H1 (cell line): ENCODE measurements around the gene LVRN. TPM values are rescaled to one million over a fixed set of nuclear protein-coding genes. Genes with fewer than 3 reads are reported as not detected.

Experiments used
- CTCF ChIA-PET: fragments of 300-600 bp; sonication (Branson Sonifier 250); formaldehyde crosslinking; loops from one replicate; lab custom pipeline; 2021; ENCODE audit not compliant: partially characterized antibody; lab: Charles Lee
- POLR2A ChIA-PET: fragments of 300-600 bp; sonication (Branson Sonifier 250); formaldehyde crosslinking; loops from one replicate; lab custom pipeline; 2021; ENCODE audit warnings: inconsistent platforms; ENCODE audit not compliant: partially characterized antibody; lab: Charles Lee
- DNase-seq, 2 experiments: peaks; one replicate each; pipeline versions ENCODE4 v3.0.0 to v3.0.0-alpha.2; 2010 to 2022; ENCODE audit warnings: low spot score in 2 of 2, low read depth in 1 of 2, mixed read lengths in 1 of 2
- FAIRE-seq: peaks from 2 replicates; lab custom pipeline; 2011; peaks lifted over from hg19 to GRCh38; lab: Jason Lieb, UNC
- H2AFZ ChIP-seq: 2 replicates; pipeline ENCODE4 v1.8.1; 2012; ENCODE audit warnings: low read length, inconsistent platforms
- H2AK5ac ChIP-seq: 2 replicates; pipeline ENCODE4 v1.6.1; 2013; ENCODE audit warnings: low read depth, low read length
- H2BK120ac ChIP-seq: replicated peaks from 2 replicates; pipeline ENCODE3; 2013; ENCODE audit warnings: low read depth, low read length, inconsistent platforms
- H2BK12ac ChIP-seq: 2 replicates; pipeline ENCODE4 v1.6.1; 2013; ENCODE audit warnings: low read depth, low read length
- H2BK15ac ChIP-seq: 2 replicates; pipeline ENCODE4 v1.6.1; 2013; ENCODE audit warnings: low read length
- H2BK20ac ChIP-seq: 2 replicates; pipeline ENCODE4 v1.6.1; 2013; ENCODE audit warnings: low read length
- H2BK5ac ChIP-seq: 2 replicates; pipeline ENCODE4 v1.6.1; 2013; ENCODE audit warnings: low read depth, low read length
- H3K14ac ChIP-seq: 2 replicates; pipeline ENCODE4 v1.6.1; 2013; ENCODE audit warnings: inconsistent platforms; ENCODE audit not compliant: insufficient read length
- H3K18ac ChIP-seq: 2 replicates; pipeline ENCODE4 v1.6.1; 2013; ENCODE audit warnings: low read length; ENCODE audit errors: extremely low read depth
- H3K23ac ChIP-seq: 2 replicates; pipeline ENCODE4 v1.6.1; 2013; ENCODE audit warnings: inconsistent platforms; ENCODE audit not compliant: insufficient read length
- H3K23me2 ChIP-seq: 2 replicates; pipeline ENCODE4 v1.6.1; 2013; ENCODE audit warnings: low read depth, low read length
- H3K27ac ChIP-seq: 2 replicates; pipeline ENCODE4 v1.6.1; 2011; ENCODE audit warnings: low read depth, low read length, inconsistent platforms
- H3K27me3 ChIP-seq, 4 experiments: replicated peaks in 1 of 4; 1 replicate in 1 of 4; 2 replicates in 3 of 4; pipeline versions ENCODE4 v1.6.1 to v1.8.1; 2011 to 2013; ENCODE audit warnings: low read length in 3 of 4, mild to moderate bottlenecking in 3 of 4, inconsistent platforms in 2 of 4, mixed read lengths in 2 of 4, moderate library complexity in 1 of 4; ENCODE audit not compliant: control insufficient read depth in 3 of 4, insufficient read depth in 3 of 4; ENCODE audit errors: extremely low read depth in 1 of 4
- H3K36me3 ChIP-seq, 4 experiments: 2 replicates each; pipeline versions ENCODE4 v1.6.1 to v1.8.1; 2011 to 2013; ENCODE audit warnings: mild to moderate bottlenecking in 4 of 4, low read length in 3 of 4, moderate library complexity in 2 of 4, control low read depth in 1 of 4, inconsistent platforms in 1 of 4; ENCODE audit not compliant: insufficient read depth in 4 of 4, control insufficient read depth in 2 of 4
- H3K4ac ChIP-seq: replicated peaks from 2 replicates; pipeline ENCODE3; 2013; ENCODE audit warnings: low read length, low read depth, mixed read lengths, inconsistent platforms; ENCODE audit not compliant: insufficient read length
- H3K4me1 ChIP-seq, 4 experiments: replicated peaks in 1 of 4; 1 replicate in 1 of 4; 2 replicates in 3 of 4; pipeline versions ENCODE4 v1.6.1 to v1.8.1; 2011 to 2013; ENCODE audit warnings: low read length in 3 of 4, inconsistent platforms in 2 of 4, mixed read lengths in 1 of 4; ENCODE audit not compliant: insufficient read depth in 4 of 4, control insufficient read depth in 3 of 4
- H3K4me2 ChIP-seq, 2 experiments: 2 replicates each; pipeline versions ENCODE4 v1.6.1 to v1.8.1; 2011 to 2013; ENCODE audit warnings: low read depth in 2 of 2, low read length in 2 of 2, control low read depth in 1 of 2, inconsistent platforms in 1 of 2, mild to moderate bottlenecking in 1 of 2; ENCODE audit not compliant: insufficient read depth in 1 of 2
- H3K4me3 ChIP-seq, 4 experiments: fragments of 200-600, 300-600 bp in 1 of 4; sonication (generic), shearing (Covaris generic), sonication (Bioruptor Twin) in 1 of 4; 2 replicates each; pipeline versions ENCODE4 v1.5.1 to v1.8.1; 2011 to 2016; ENCODE audit warnings: low read length in 4 of 4, low read depth in 3 of 4, control low read depth in 2 of 4, inconsistent platforms in 2 of 4, mild to moderate bottlenecking in 2 of 4, mixed read lengths in 1 of 4, moderate library complexity in 1 of 4; ENCODE audit not compliant: insufficient read depth in 2 of 4; ENCODE audit errors: extremely low read depth in 1 of 4
- H3K56ac ChIP-seq: replicated peaks from 2 replicates; pipeline ENCODE3; 2013; ENCODE audit warnings: low read depth, mild to moderate bottlenecking, mixed read lengths, low read length, inconsistent platforms; ENCODE audit not compliant: insufficient read length
- H3K79me1 ChIP-seq: 2 replicates; pipeline ENCODE4 v1.6.1; 2013; ENCODE audit warnings: low read depth, low read length, control low read depth
- H3K79me2 ChIP-seq, 2 experiments: 2 replicates each; pipeline versions ENCODE4 v1.6.1 to v1.8.1; 2012 to 2013; ENCODE audit warnings: low read length in 2 of 2, mild to moderate bottlenecking in 2 of 2, inconsistent platforms in 1 of 2; ENCODE audit not compliant: insufficient read depth in 2 of 2, control insufficient read depth in 1 of 2
- H3K9ac ChIP-seq, 4 experiments: replicated peaks in 1 of 4; 1 replicate in 1 of 4; 2 replicates in 3 of 4; pipeline versions ENCODE4 v1.6.1 to v1.8.1; 2011 to 2013; ENCODE audit warnings: low read depth in 3 of 4, low read length in 3 of 4, control low read depth in 2 of 4, mild to moderate bottlenecking in 2 of 4, moderate library complexity in 2 of 4, inconsistent platforms in 1 of 4; ENCODE audit errors: extremely low read depth in 1 of 4
- H3K9me3 ChIP-seq, 2 experiments: 2 replicates each; pipeline versions ENCODE4 v1.6.1 to v1.8.1; 2012 to 2013; ENCODE audit warnings: mild to moderate bottlenecking in 2 of 2, moderate library complexity in 2 of 2, control low read depth in 1 of 2, inconsistent platforms in 1 of 2, low read depth in 1 of 2, low read length in 1 of 2, mixed read lengths in 1 of 2; ENCODE audit not compliant: insufficient read depth in 2 of 2
- H4K20me1 ChIP-seq, 2 experiments: replicated peaks in 1 of 2; 2 replicates each; pipeline versions ENCODE3 to v1.8.1; 2011 to 2013; ENCODE audit warnings: inconsistent platforms in 2 of 2, low read length in 2 of 2, mild to moderate bottlenecking in 1 of 2; ENCODE audit not compliant: insufficient read depth in 2 of 2, control insufficient read depth in 1 of 2
- H4K5ac ChIP-seq: 2 replicates; pipeline ENCODE4 v1.6.1; 2013; ENCODE audit warnings: low read length, low read depth, mixed read lengths, inconsistent platforms; ENCODE audit not compliant: insufficient read length
- H4K8ac ChIP-seq: 2 replicates; pipeline ENCODE4 v1.8.0; 2013; ENCODE audit warnings: mild to moderate bottlenecking, moderate library complexity, low read length, inconsistent platforms; ENCODE audit not compliant: insufficient read depth; ENCODE audit errors: extremely low read depth
- H4K91ac ChIP-seq: replicated peaks from 2 replicates; pipeline ENCODE3; 2013; ENCODE audit warnings: low read length, mixed read lengths, inconsistent platforms; ENCODE audit not compliant: insufficient read length
- BACH1 ChIP-seq: IDR thresholded peaks from 2 replicates; pipeline ENCODE4 v1.6.1; 2012; ENCODE audit warnings: low read length, improper control_type of control experiment
- CHD1 ChIP-seq: IDR thresholded peaks from 2 replicates; pipeline ENCODE4 v1.6.1; 2012; ENCODE audit warnings: low read depth, low read length, improper control_type of control experiment
- FOSL1 ChIP-seq: IDR thresholded peaks from 2 replicates; pipeline ENCODE4 v1.6.1; 2011; ENCODE audit warnings: mild to moderate bottlenecking, low read depth, low read length, moderate library complexity; ENCODE audit not compliant: insufficient read depth
- GABPA ChIP-seq: IDR thresholded peaks from 2 replicates; pipeline ENCODE4 v1.6.1; 2011; ENCODE audit warnings: mild to moderate bottlenecking, low read length, moderate library complexity, borderline replicate concordance; ENCODE audit not compliant: insufficient read depth
- KDM1A ChIP-seq: fragments of 200-600, 300-600 bp; sonication (generic); IDR thresholded peaks from 2 replicates; pipeline ENCODE4 v1.7.1; 2016; ENCODE audit warnings: mild to moderate bottlenecking, low read length, borderline replicate concordance
- RXRA ChIP-seq: IDR thresholded peaks from 2 replicates; pipeline ENCODE4 v1.6.1; 2011; ENCODE audit warnings: low read depth, mild to moderate bottlenecking, low read length, moderate library complexity; ENCODE audit not compliant: insufficient read depth
- SP2 ChIP-seq: IDR thresholded peaks from 2 replicates; pipeline ENCODE4 v1.6.1; 2012; ENCODE audit warnings: mild to moderate bottlenecking, low read length, inconsistent platforms
- ZNF274 ChIP-seq: IDR thresholded peaks from 2 replicates; pipeline ENCODE4 v1.7.0; 2012; ENCODE audit warnings: low read length, borderline replicate concordance; ENCODE audit errors: extremely low read depth
- WGBS, 2 experiments: shearing (Covaris generic) in 1 of 2; methylation state at CpG; one replicate each; pipeline versions ENCODE4 v1.1.6 to v1.1.7; 2013 to 2015; ENCODE audit warnings: low lambda C conversion rate in 2 of 2, mixed read lengths in 2 of 2, inconsistent platforms in 1 of 2, low coverage in 1 of 2, missing lambda C conversion rate in 1 of 2; ENCODE audit not compliant: insufficient replicate concordance in 2 of 2, insufficient coverage in 1 of 2, insufficient read length in 1 of 2; ENCODE audit errors: extremely low coverage in 1 of 2, missing lambda C conversion rate in 1 of 2; 5-methylcytosine and 5-hydroxymethylcytosine counted together
- polyA plus RNA-seq, 7 experiments: library from polyadenylated mRNA; depleted of rRNA in 3 of 7; stranded (reverse) in 5 of 7; unstranded in 2 of 7; fragments of >200 nt in 5 of 7; fragments of 200-250 nt in 2 of 7; gene quantifications; 1 replicate in 5 of 7; 2 replicates in 1 of 7; 4 replicates in 1 of 7; pipeline versions ENCODE4 v1.2.1 to v1.2.3, GENCODE V29; 2011 to 2013; ENCODE audit warnings: missing spikeins in 2 of 7, mixed read lengths in 2 of 7
- total RNA-seq: library from RNA; stranded (reverse); fragmentation: NEBNext Ultra II Directional; extraction: Animal tissue kit (Norgen Biotek cat#: 25700); gene quantifications from 2 replicates; pipeline ENCODE4 v1.2.1, GENCODE V29; 2021
- TF ChIP-seq, protein P1 (sequence below): IDR thresholded peaks from 2 replicates; pipeline ENCODE4 v1.6.1; 2011; ENCODE audit warnings: low read length, improper control_type of control experiment

LVRN gene
- total and polyA plus RNA-seq, 2 of the 8 experiments (the other 6 are each of a cell fraction or from before 2014, with no cell fraction given): 0.08 to 0.09 TPM

DNA sequence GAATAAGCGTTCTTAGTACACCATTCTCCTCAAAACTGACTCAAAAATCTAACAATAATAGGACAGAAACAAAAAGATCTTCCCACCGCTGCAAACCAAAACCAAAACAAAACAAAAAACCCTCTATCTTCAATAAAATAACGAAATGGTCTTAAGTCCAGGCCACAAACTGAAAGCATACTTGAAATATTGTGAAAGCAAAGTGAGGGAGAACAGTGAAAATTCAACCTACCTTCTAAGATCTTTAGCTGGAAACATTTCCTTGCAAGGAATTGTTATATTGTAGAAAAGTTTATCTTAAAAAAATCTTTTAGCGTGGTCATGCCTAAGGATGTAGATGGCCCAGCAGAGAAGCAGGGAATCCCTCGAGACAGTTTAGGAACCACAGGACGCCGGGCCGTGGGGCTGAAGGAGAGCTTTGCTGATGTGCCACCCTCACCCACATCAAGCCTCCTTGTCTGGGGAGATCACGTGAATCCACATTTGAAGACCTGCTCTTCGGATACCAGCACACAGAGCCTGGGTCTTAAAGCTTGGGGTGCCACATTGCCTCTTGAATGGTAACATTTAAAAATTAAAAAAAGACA, 27.8 kb upstream of the LVRN start:
- Histone ChIP-seq H4K8ac (no peak overlapping the region; the same call in 1 of the 2 replicates), H3K9me3 (no peaks in the 10 kb centered on the region), H3K56ac (no peak overlapping the region), H2BK120ac (no peak overlapping the region), H3K27me3 (no peaks in the 10 kb centered on the region), H2AFZ (no peak overlapping the region), H2BK20ac (no peak overlapping the region), H2BK5ac (no peak overlapping the region), H3K79me2 (no peaks in the 10 kb centered on the region), H4K20me1 (no peaks in the 10 kb centered on the region), H4K91ac (no peak overlapping the region), H3K9ac (no peak overlapping the region), H3K23ac (no peak overlapping the region), H3K4me2 (no peak overlapping the region), H4K5ac (no peak overlapping the region), H3K4me3 (no peak overlapping the region), H3K18ac (no peak overlapping the region), H2AK5ac (no peak overlapping the region), H3K27ac (no peak overlapping the region), H3K23me2 (no peaks in the 10 kb centered on the region; the same call in 1 of the 2 replicates), H3K79me1 (no peaks in the 10 kb centered on the region), H3K14ac (no peak overlapping the region), H3K4me1 (peaks cover 0 to 3% (median 1%) of the 10 kb centered on the region in 4 experiments; a peak in 2 of 7 replicates), H3K36me3 (no peaks in the 10 kb centered on the region), H2BK15ac (no peak overlapping the region), H3K4ac (no peak overlapping the region), H2BK12ac (no peak overlapping the region)
- FAIRE-seq (no peak), DNase-seq (no peak)
- ChIA-PET CTCF (no interaction called here), POLR2A (no interaction called here)
- WGBS, 2 experiments: 88% methylated on average over 10 of the region's 10 CpGs; no CpG with 5 or more reads in 1 of the 2 experiments
- TF ChIP-seq, protein P1, sequence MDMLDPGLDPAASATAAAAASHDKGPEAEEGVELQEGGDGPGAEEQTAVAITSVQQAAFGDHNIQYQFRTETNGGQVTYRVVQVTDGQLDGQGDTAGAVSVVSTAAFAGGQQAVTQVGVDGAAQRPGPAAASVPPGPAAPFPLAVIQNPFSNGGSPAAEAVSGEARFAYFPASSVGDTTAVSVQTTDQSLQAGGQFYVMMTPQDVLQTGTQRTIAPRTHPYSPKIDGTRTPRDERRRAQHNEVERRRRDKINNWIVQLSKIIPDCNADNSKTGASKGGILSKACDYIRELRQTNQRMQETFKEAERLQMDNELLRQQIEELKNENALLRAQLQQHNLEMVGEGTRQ: no peak
- TF ChIP-seq RXRA (no peak), ZNF274 (no peak), CHD1 (no peak), KDM1A (no peak), BACH1 (no peak), GABPA (no peak), SP2 (no peak), FOSL1 (no peak)
